Cardiac muscle cell (in vitro differentiated cells and primary cell): ENCODE measurements around the gene GCK. TPM values are rescaled to one million over a fixed set of nuclear protein-coding genes. Genes with fewer than 3 reads are reported as not detected.

Source experiments
- DNase-seq, 2 donors: peaks; one replicate each; pipeline versions ENCODE4 v3.0.0 to v3.0.0-alpha.2; 2010 to 2017; ENCODE audit warnings: low read depth in 1 of 2, low spot score in 1 of 2
- H3K27ac ChIP-seq: fragments of 200-600 bp; sonication (generic); 2 replicates; pipeline ENCODE4 v1.5.1; 2016
- H3K27me3 ChIP-seq: fragments of 200-600 bp; sonication (generic); 2 replicates; pipeline ENCODE4 v1.6.0; 2016; ENCODE audit warnings: control low read depth
- H3K36me3 ChIP-seq: fragments of 200-600 bp; sonication (generic); 2 replicates; pipeline ENCODE4 v1.5.1; 2016; ENCODE audit warnings: control low read depth
- H3K4me1 ChIP-seq: fragments of 200-600 bp; sonication (generic); 2 replicates; pipeline ENCODE4 v1.8.1; 2017; ENCODE audit warnings: low read depth, mild to moderate bottlenecking, mixed run types
- H3K4me3 ChIP-seq: fragments of 200-600 bp; sonication (generic); 2 replicates; pipeline ENCODE4 v1.5.1; 2016; ENCODE audit warnings: mild to moderate bottlenecking
- H3K9me3 ChIP-seq: fragments of 200-600 bp; sonication (generic); 2 replicates; pipeline ENCODE4 v1.5.1; 2017; ENCODE audit warnings: low read depth, mild to moderate bottlenecking, control low read depth
- CTCF ChIP-seq: IDR thresholded peaks from 2 replicates; pipeline ENCODE4 v1.5.1; 2012; ENCODE audit warnings: low read depth, mild to moderate bottlenecking, low read length
- polyA plus RNA-seq: library from polyadenylated mRNA; unstranded; fragments of >200 nt; fragmentation: Nextera tagmentation; extraction: Ambion mirVana; gene quantifications from 2 replicates; pipeline ENCODE4 v1.2.1, GENCODE V29; 2016
- total RNA-seq: library from RNA; depleted of rRNA; stranded (reverse); fragments of >200 nt; gene quantifications from 2 replicates; pipeline ENCODE4 v1.2.3, GENCODE V29; 2016

GCK gene
- total and polyA plus RNA-seq, 2 experiments from 2014 or later, result 26.7 to 46.4 TPM

GRCh38 chr7:44098092-44099068 lies 90.9 kb downstream of the GCK start:
- no peak overlapping the region for H3K27ac ChIP-seq
- no peak for DNase-seq
- no peak for TF ChIP-seq CTCF
- H3K27me3 ChIP-seq, result no peaks in the 10 kb centered on the region
- H3K9me3 ChIP-seq, result no peaks in the 10 kb centered on the region
- H3K4me3 ChIP-seq, result no peak overlapping the region
- H3K36me3 ChIP-seq, result no peaks in the 10 kb centered on the region
- H3K4me1 ChIP-seq, result peaks cover 2% of the 10 kb centered on the region

DNA sequence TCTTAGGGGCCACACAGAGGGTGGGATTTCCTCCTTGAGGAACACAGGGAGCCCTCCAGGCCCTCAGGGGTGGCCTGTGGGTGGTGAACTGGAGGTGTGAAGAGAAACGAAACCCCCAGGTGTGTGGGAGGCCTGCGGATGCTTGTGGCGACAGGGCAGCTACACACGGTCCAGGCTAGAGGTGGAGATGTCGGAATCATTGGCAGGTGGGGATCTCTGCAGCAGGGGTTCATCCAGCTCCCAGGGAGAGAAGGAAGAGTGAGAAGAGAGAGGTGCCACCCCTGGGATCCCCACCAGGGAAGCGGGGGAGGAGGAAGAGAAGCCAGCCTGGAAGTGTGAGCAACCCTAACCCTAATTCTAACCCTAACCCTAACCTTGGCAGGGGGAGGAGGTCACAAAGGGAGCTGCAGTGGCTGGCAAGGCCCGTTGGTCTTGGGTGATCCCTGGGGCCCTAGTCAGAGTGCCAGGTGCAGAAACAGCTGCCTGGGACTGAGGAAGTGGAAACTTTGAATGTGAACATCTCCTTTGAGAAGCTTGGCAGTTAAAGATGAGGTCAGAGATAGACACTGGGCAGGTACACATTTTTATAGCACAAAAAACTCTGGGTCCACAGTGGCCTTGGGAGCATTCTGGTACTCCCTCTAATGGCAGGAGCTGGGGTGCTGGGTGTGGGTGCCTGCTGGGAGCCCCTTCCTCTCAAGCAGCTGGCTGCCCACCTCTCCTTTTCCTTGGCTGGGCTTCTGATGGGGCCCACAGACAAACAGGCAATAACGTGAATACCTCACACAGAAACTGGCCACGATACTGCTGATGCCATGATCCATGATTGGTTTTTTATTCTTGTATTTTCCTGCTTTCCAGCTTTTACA lies 91.9 kb downstream of the GCK start:
- H3K4me3 ChIP-seq, result no peak overlapping the region
- no peaks in the 10 kb centered on the region for H3K27me3 ChIP-seq
- no peaks in the 10 kb centered on the region for H3K36me3 ChIP-seq
- H3K27ac ChIP-seq, result no peak overlapping the region
- peaks cover 2% of the 10 kb centered on the region for H3K4me1 ChIP-seq
- no peaks in the 10 kb centered on the region for H3K9me3 ChIP-seq
- TF ChIP-seq CTCF, result no peak
- no peak for DNase-seq

DNA sequence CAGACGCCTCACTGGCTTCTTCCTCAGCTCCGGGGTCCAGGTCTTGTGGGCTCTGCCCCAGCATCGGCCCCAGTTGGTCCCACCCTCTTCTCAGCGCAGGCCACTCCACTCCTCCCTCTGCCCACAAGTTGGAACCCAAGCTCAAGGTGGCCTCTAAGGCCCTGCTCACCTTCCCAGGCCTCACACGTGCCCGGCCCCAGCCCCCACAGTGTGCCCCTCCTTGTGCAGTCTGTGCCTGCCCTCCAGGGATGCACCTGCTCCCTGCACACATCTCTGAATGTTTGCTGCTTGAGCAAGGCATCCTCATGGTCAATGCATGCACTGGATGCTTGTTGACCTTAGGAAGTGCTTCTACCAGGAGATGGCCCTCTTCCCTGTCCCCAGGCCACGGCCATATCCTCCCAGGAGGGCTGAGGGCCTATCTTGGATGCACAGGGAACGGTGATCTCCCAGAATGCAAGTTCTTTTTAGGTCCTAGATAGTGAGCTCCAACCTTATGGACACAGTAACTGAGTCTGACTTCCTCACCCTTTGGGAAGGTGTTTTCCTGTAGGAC lies 92.8 kb downstream of the GCK start:
- no peak for DNase-seq
- Histone ChIP-seq H3K36me3 (no peaks in the 10 kb centered on the region), H3K27ac (no peak overlapping the region), H3K4me3 (no peak overlapping the region), H3K9me3 (no peaks in the 10 kb centered on the region), H3K27me3 (no peaks in the 10 kb centered on the region), H3K4me1 (peaks cover 2% of the 10 kb centered on the region)
- TF ChIP-seq CTCF, result no peak

DNA sequence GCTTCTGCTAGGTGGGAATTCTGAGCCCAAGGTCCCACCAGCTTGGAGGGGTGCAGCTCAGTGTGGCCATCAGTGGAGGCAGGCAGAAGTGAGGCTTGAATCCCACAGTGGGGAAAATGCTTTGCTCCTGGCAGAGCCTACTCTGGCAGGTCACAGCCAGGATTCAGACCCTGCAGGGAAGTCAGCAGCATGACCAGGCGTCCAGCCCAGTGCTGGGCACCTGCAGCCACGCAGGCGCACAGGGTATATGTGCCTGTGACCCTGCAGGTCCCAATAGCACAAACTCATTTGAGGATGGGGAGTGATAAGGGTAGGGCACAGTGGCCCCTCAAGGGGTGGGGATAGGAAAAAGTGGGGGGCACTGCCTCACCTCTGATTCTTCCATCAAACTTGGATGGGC lies 93.5 kb downstream of the GCK start:
- H3K36me3 ChIP-seq, result no peaks in the 10 kb centered on the region
- H3K4me1 ChIP-seq, result peaks cover 2% of the 10 kb centered on the region
- H3K4me3 ChIP-seq, result no peak overlapping the region
- DNase-seq, result no peak
- no peaks in the 10 kb centered on the region for H3K9me3 ChIP-seq
- TF ChIP-seq CTCF, result no peak
- H3K27ac ChIP-seq, result no peak overlapping the region
- H3K27me3 ChIP-seq, result no peaks in the 10 kb centered on the region

- H3K27ac ChIP-seq, result no peak overlapping the region
Measured at GRCh38 chr7:44094883-44095592, 94.2 kb downstream of the GCK start.

More at GRCh38 chr7:44094883-44095592, 94.2 kb downstream of the GCK start:
- no peak for DNase-seq
- Histone ChIP-seq H3K27me3 (no peaks in the 10 kb centered on the region), H3K4me1 (peaks cover 2% of the 10 kb centered on the region), H3K4me3 (no peak overlapping the region), H3K9me3 (no peaks in the 10 kb centered on the region), H3K36me3 (no peaks in the 10 kb centered on the region)
- TF ChIP-seq CTCF, result no peak
